Lower leg skin (tissue), 3 donors: ENCODE measurements around the gene KIRREL3.
"Not testable (repeated sequence)": the region's sequence is repeated elsewhere in the genome, so short reads cannot be mapped to it uniquely, and the experiment has no call there.

Source experiments
- POLR2A ChIP-seq, 2 donors: fragments of 450-650 bp; IDR thresholded peaks; one replicate each; pipeline ENCODE4 v1.6.1; 2016 to 2017; ENCODE audit warnings: antibody characterized with exemption in 2 of 2, mild to moderate bottlenecking in 1 of 2, moderate library complexity in 1 of 2
- TF ChIP-seq, protein P1 (sequence below), 3 donors: fragments of 450-650 bp; IDR thresholded peaks; one replicate each; pipeline ENCODE4 v1.5.1; 2016; ENCODE audit warnings: antibody characterized with exemption in 3 of 3, mild to moderate bottlenecking in 3 of 3, moderate library complexity in 2 of 3

DNA sequence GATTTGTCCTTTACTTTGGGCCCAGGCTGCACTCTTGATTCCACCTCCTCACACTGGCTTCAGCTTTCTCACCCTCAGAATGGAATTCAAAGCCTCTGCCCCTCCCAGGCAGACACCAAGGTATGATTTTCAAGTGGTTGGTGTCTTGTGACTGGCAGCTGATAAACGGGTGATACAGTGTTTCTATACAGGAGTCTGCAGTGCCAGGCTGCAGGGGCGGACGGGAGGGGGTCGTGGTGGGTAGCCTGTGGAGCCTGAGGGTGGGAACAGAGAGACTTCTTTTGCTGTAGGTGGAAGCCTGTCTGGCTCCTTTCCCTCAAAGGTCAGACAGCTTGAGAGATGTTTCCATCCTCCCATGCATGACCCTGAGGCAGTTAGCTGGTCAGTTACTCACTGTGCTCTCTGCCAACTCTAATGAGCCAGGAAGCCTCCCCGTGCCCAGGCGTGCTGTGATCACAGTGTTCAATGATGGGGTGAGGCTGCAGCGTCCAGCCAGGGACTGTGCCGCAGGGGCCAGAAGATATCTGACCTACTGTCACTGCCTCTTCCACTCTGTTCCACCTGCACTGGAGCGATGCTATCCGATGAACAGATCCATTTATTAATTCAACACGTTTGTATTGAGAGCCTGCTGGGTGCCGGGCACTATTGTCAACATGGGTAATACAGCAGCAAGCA is 627.0 kb downstream of the KIRREL3 start:
- TF ChIP-seq, protein P1, sequence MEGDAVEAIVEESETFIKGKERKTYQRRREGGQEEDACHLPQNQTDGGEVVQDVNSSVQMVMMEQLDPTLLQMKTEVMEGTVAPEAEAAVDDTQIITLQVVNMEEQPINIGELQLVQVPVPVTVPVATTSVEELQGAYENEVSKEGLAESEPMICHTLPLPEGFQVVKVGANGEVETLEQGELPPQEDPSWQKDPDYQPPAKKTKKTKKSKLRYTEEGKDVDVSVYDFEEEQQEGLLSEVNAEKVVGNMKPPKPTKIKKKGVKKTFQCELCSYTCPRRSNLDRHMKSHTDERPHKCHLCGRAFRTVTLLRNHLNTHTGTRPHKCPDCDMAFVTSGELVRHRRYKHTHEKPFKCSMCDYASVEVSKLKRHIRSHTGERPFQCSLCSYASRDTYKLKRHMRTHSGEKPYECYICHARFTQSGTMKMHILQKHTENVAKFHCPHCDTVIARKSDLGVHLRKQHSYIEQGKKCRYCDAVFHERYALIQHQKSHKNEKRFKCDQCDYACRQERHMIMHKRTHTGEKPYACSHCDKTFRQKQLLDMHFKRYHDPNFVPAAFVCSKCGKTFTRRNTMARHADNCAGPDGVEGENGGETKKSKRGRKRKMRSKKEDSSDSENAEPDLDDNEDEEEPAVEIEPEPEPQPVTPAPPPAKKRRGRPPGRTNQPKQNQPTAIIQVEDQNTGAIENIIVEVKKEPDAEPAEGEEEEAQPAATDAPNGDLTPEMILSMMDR (IDR thresholded peaks at IDR 0.05) = not testable (repeated sequence)
- not testable (repeated sequence) for TF ChIP-seq POLR2A (IDR thresholded peaks at IDR 0.05)
